ENCODE measurements around the gene MRPL30.
"Not testable (repeated sequence)": the region's sequence is repeated elsewhere in the genome, so short reads cannot be mapped to it uniquely, and the experiment has no call there.

The MRPL30 gene

GRCh38 chr2:99180755-99181623, at the start of gene MRPL30, which contains the start of gene MITD1:
TSS of gene MRPL30 (plus strand) at chr2:99181184. CDS start at chr2:99186204, 5,020 bp downstream.
TSS of gene MITD1 (minus strand) at chr2:99181058. CDS start at chr2:99180981, 77 bp downstream.
- peak; percentile 91 for DNase-seq (ENCODE audit: low read depth)

- not testable (repeated sequence) for DNase-seq (ENCODE audit: low read depth)
These were observed 45.9 kb upstream of the MRPL30 start for GRCh38 chr2:99135044-99135556.

- DNase-seq (ENCODE audit: low read depth) = no peak
These were observed 42.0 kb upstream of the MRPL30 start for GRCh38 chr2:99139003-99139402.

- no peak for DNase-seq (ENCODE audit: low read depth)
These were observed 40.7 kb upstream of the MRPL30 start for GRCh38 chr2:99140056-99140859.

GRCh38 chr2:99140860-99141109, 40.2 kb upstream of the MRPL30 start:
- no peak for DNase-seq (ENCODE audit: low read depth)

GRCh38 chr2:99141110-99142108, 39.6 kb upstream of the MRPL30 start, which contains the start of gene C2orf15:
TSS of gene C2orf15 (plus strand) at chr2:99141707. CDS start at chr2:99150559, 8,852 bp downstream.
- peak; percentile 42 for DNase-seq (ENCODE audit: low read depth)

GRCh38 chr2:99150706-99151105, 30.3 kb upstream of the MRPL30 start:
- DNase-seq (ENCODE audit: low read depth) = no peak

- DNase-seq (ENCODE audit: low read depth) = no peak
These were observed 28.6 kb upstream of the MRPL30 start for GRCh38 chr2:99152199-99152895.

GRCh38 chr2:99153921-99154604, 26.9 kb upstream of the MRPL30 start:
- no peak for DNase-seq (ENCODE audit: low read depth)

GRCh38 chr2:99154643-99155536, 26.1 kb upstream of the MRPL30 start, which contains the start of the genes LIPT1 and TSGA10:
TSS of gene LIPT1 (plus strand) at chr2:99154967. CDS start at chr2:99161958, 6,991 bp downstream.
TSS of gene TSGA10 (minus strand) at chr2:99154942. CDS start at chr2:99109439, 45,503 bp downstream.
- peak; percentile 72 for DNase-seq (ENCODE audit: low read depth)

- DNase-seq (ENCODE audit: low read depth) = no peak
These were observed 24.1 kb upstream of the MRPL30 start for GRCh38 chr2:99156891-99157290.

- DNase-seq (ENCODE audit: low read depth) = no peak
These were observed 22.4 kb upstream of the MRPL30 start for GRCh38 chr2:99158599-99158998.

GRCh38 chr2:99159594-99159993, 21.4 kb upstream of the MRPL30 start:
- DNase-seq (ENCODE audit: low read depth) = no peak

- DNase-seq (ENCODE audit: low read depth) = no peak
These were observed 14.8 kb upstream of the MRPL30 start for GRCh38 chr2:99166218-99166617.

- DNase-seq (ENCODE audit: low read depth) = no peak
These were observed 11.4 kb upstream of the MRPL30 start for GRCh38 chr2:99169534-99169933.

GRCh38 chr2:99171377-99172140, 9.4 kb upstream of the MRPL30 start:
- DNase-seq (ENCODE audit: low read depth) = no peak

GRCh38 chr2:99181624-99182000, 628 bp downstream of the MRPL30 start:
- DNase-seq (ENCODE audit: low read depth) = no peak

GRCh38 chr2:99183025-99183424, 2.0 kb downstream of the MRPL30 start:
- no peak for DNase-seq (ENCODE audit: low read depth)
